ENCODE data around the gene CCL25.
"Not testable (repeated sequence)": the region's sequence is repeated elsewhere in the genome, so short reads cannot be mapped to it uniquely, and the experiment has no call there.

The CCL25 gene

GRCh38 chr19:8052464-8052859 lies at the start of gene CCL25:
Gene CCL25 (plus strand): TSS chr19:8052760. CDS start chr19:8053050, 290 bp downstream.
- in situ Hi-C loops (cut with HindIII; ENCODE audit: low sequenced_read_pairs), result no loop called here

GRCh38 chr19:8004001-8004400 lies 48.6 kb upstream of the CCL25 start:
- in situ Hi-C loops (cut with HindIII; ENCODE audit: low sequenced_read_pairs), result no loop called here

- in situ Hi-C loops (cut with HindIII; ENCODE audit: low sequenced_read_pairs), result no loop called here
Measured at GRCh38 chr19:8004723-8005513, 47.6 kb upstream of the CCL25 start.

GRCh38 chr19:8005534-8006256 lies 46.9 kb upstream of the CCL25 start, which contains the start of gene ELAVL1:
Gene ELAVL1 (minus strand): TSS chr19:8005641. CDS start chr19:7991815, 13,826 bp downstream.
- in situ Hi-C loops (cut with HindIII; ENCODE audit: low sequenced_read_pairs), result no loop called here

- in situ Hi-C loops (cut with HindIII; ENCODE audit: low sequenced_read_pairs), result no loop called here
Measured at GRCh38 chr19:8017808-8018207, 34.8 kb upstream of the CCL25 start.

- in situ Hi-C loops (cut with HindIII; ENCODE audit: low sequenced_read_pairs), result no loop called here
Measured at GRCh38 chr19:8020681-8021080, 31.9 kb upstream of the CCL25 start.

- in situ Hi-C loops (cut with HindIII; ENCODE audit: low sequenced_read_pairs), result no loop called here
Measured at GRCh38 chr19:8021374-8021773, 31.2 kb upstream of the CCL25 start.

- in situ Hi-C loops (cut with HindIII; ENCODE audit: low sequenced_read_pairs), result no loop called here
Measured at GRCh38 chr19:8022275-8022674, 30.3 kb upstream of the CCL25 start.

- in situ Hi-C loops (cut with HindIII; ENCODE audit: low sequenced_read_pairs), result no loop called here
Measured at GRCh38 chr19:8023371-8023770, 29.2 kb upstream of the CCL25 start.

- in situ Hi-C loops (cut with HindIII; ENCODE audit: low sequenced_read_pairs), result not testable (repeated sequence)
Measured at GRCh38 chr19:8024256-8024655, 28.3 kb upstream of the CCL25 start.

- in situ Hi-C loops (cut with HindIII; ENCODE audit: low sequenced_read_pairs), result no loop called here
Measured at GRCh38 chr19:8025316-8025715, 27.2 kb upstream of the CCL25 start.

GRCh38 chr19:8028951-8029491 lies 23.5 kb upstream of the CCL25 start:
- in situ Hi-C loops (cut with HindIII; ENCODE audit: low sequenced_read_pairs), result no loop called here

- in situ Hi-C loops (cut with HindIII; ENCODE audit: low sequenced_read_pairs), result no loop called here
Measured at GRCh38 chr19:8030960-8031359, 21.6 kb upstream of the CCL25 start.

GRCh38 chr19:8033287-8034177 lies 19.0 kb upstream of the CCL25 start:
- in situ Hi-C loops (cut with HindIII; ENCODE audit: low sequenced_read_pairs), result not testable (repeated sequence)

- in situ Hi-C loops (cut with HindIII; ENCODE audit: low sequenced_read_pairs), result no loop called here
Measured at GRCh38 chr19:8034178-8034525, 18.4 kb upstream of the CCL25 start.

GRCh38 chr19:8036434-8037099 lies 16.0 kb upstream of the CCL25 start:
- in situ Hi-C loops (cut with HindIII; ENCODE audit: low sequenced_read_pairs), result no loop called here

GRCh38 chr19:8038815-8039214 lies 13.7 kb upstream of the CCL25 start:
- in situ Hi-C loops (cut with HindIII; ENCODE audit: low sequenced_read_pairs), result no loop called here

GRCh38 chr19:8039231-8039630 lies 13.3 kb upstream of the CCL25 start:
- in situ Hi-C loops (cut with HindIII; ENCODE audit: low sequenced_read_pairs), result no loop called here

- in situ Hi-C loops (cut with HindIII; ENCODE audit: low sequenced_read_pairs), result no loop called here
Measured at GRCh38 chr19:8041531-8041931, 11.0 kb upstream of the CCL25 start.

- in situ Hi-C loops (cut with HindIII; ENCODE audit: low sequenced_read_pairs), result no loop called here
Measured at GRCh38 chr19:8042900-8043299, 9.7 kb upstream of the CCL25 start.

Data from DLD1 (cell line).